SK-N-SH treated with all-trans-retinoic acid at 6 μM for 48 hours (cell line): Measurements from ENCODE around the gene ALLC.

ENCODE experiments used
- ARNTL ChIP-seq: fragments of 450-650 bp; formaldehyde crosslinking; IDR thresholded peaks from 2 replicates; pipeline ENCODE4 v1.5.0; 2020; ENCODE audit warnings: low read depth, mild to moderate bottlenecking, moderate library complexity, borderline replicate concordance
- SNAI2 ChIP-seq: fragments of 250-450 bp; sonication (Bioruptor Pico); IDR thresholded peaks from 2 replicates; pipeline ENCODE4 v1.5.0; 2020; ENCODE audit warnings: mild to moderate bottlenecking, moderate library complexity
- ZC3H10 ChIP-seq: fragments of 250-450 bp; sonication (Bioruptor Pico); IDR thresholded peaks from 2 replicates; pipeline ENCODE4 v1.5.1; 2021; ENCODE audit warnings: mild to moderate bottlenecking, moderate library complexity
- ZFP30 ChIP-seq: fragments of 450-650 bp; formaldehyde crosslinking; IDR thresholded peaks from 2 replicates; pipeline ENCODE4 v1.5.0; 2022; ENCODE audit warnings: mild to moderate bottlenecking, moderate library complexity
- TF ChIP-seq, protein P1 (sequence below): fragments of 250-450 bp; sonication (Bioruptor Pico); IDR thresholded peaks from 2 replicates; pipeline ENCODE4 v1.5.1; 2020; ENCODE audit warnings: low read depth, mild to moderate bottlenecking, moderate library complexity

DNA sequence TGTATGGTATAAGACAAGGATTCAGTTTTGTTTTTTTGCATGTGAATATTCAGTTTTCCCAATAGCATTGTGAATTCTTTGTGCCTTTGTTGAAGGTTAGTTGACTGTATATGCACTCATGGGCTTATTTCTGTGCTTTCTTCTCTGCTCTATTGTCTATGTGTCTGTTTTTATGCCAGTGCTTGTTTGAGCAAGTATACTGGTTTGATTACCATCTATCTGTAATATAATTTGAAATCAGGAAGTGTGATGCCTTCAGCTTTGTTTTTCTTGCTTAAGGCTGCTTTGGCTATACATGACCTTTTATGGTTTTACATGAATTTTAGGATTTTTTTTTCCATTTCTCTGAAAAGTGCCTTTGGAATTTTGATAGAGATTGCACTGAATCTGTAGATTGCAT, 39.6 kb upstream of the ALLC start:
- TF ChIP-seq ZC3H10 (CRISPR knock-in tag) (no peak), ZFP30 (CRISPR knock-in tag) (no peak), ARNTL (CRISPR knock-in tag) (no peak), SNAI2 (CRISPR knock-in tag) (no peak)
- TF ChIP-seq, protein P1, sequence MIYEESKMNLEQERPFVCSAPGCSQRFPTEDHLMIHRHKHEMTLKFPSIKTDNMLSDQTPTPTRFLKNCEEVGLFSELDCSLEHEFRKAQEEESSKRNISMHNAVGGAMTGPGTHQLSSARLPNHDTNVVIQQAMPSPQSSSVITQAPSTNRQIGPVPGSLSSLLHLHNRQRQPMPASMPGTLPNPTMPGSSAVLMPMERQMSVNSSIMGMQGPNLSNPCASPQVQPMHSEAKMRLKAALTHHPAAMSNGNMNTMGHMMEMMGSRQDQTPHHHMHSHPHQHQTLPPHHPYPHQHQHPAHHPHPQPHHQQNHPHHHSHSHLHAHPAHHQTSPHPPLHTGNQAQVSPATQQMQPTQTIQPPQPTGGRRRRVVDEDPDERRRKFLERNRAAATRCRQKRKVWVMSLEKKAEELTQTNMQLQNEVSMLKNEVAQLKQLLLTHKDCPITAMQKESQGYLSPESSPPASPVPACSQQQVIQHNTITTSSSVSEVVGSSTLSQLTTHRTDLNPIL (CRISPR knock-in tag), result no peak
